ENCODE data around the gene GDPD5. TPM values are rescaled to one million over a fixed set of nuclear protein-coding genes. Genes with fewer than 3 reads are reported as not detected.
A peak's percentile ranks its signal among the peaks of the same experiment; 100 is the strongest.

GDPD5 gene
- total and polyA plus RNA-seq, 12 donors = 4.1 to 110 (median 14.5) TPM

- intact Hi-C loops (cut with DNase I) = no loop called here
- H3K27ac ChIP-seq = peak overlapping the region in 3 of 5 donors; percentile 30 to 67 (median 34)
Observed at GRCh38 chr11:75498556-75499255, 27.0 kb downstream of the GDPD5 start.

DNA sequence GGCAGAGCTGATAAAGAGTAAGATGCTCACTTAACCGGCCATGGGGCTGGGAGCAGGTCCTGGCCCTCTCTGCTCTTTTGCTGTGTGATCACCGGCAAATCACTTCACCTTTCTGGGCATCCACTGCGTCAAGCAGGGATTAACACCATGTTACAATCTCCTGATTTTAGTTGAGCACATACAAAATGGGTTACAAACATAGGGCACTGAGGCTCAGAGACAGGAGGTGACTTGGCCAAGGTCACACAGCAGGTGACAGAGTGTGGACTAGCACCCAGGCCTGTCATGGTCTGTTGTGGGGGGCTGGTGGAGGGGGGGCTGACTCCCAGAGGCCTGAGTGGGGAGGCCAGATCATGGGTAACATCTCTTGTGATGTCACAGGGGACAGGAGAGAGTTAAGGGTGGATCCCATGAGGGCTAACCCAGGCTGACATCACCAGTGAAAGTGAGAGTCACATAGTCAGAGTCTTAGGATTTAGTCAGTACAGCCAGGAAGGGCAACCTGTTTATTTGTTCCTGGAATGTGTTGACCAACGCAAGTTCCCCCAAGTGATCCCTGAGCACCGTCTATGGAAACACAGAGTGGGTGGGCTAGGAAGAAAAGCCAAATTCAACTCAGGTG lies 27.8 kb downstream of the GDPD5 start:
- 75 to 100% (median 86%) methylated on average over 4 to 5 of the region's 5 CpGs for WGBS, 4 donors
- Histone ChIP-seq H3K9me3 (replicated peaks in 1 of 3) (no peaks in the 10 kb centered on the region), H3K4me1 (replicated peaks in 1 of 2) (peaks cover 0 to 3% of the 10 kb centered on the region in 2 donors), H3K4me3 (no peak overlapping the region), H3K27ac (peak overlapping the region in 1 of 5 donors; percentile 67), H3K36me3 (replicated peaks in 1 of 2) (no peaks in the 10 kb centered on the region), H3K27me3 (no peaks in the 10 kb centered on the region)
- no peak for DNase-seq
- TF ChIP-seq, protein P1, sequence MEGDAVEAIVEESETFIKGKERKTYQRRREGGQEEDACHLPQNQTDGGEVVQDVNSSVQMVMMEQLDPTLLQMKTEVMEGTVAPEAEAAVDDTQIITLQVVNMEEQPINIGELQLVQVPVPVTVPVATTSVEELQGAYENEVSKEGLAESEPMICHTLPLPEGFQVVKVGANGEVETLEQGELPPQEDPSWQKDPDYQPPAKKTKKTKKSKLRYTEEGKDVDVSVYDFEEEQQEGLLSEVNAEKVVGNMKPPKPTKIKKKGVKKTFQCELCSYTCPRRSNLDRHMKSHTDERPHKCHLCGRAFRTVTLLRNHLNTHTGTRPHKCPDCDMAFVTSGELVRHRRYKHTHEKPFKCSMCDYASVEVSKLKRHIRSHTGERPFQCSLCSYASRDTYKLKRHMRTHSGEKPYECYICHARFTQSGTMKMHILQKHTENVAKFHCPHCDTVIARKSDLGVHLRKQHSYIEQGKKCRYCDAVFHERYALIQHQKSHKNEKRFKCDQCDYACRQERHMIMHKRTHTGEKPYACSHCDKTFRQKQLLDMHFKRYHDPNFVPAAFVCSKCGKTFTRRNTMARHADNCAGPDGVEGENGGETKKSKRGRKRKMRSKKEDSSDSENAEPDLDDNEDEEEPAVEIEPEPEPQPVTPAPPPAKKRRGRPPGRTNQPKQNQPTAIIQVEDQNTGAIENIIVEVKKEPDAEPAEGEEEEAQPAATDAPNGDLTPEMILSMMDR (IDR thresholded peaks at IDR 0.05) = no peak
- TF ChIP-seq POLR2A (IDR thresholded peaks at IDR 0.05) = no peak
- intact Hi-C loops (cut with DNase I) = no loop called here

More at GRCh38 chr11:75498556-75499255, 27.0 kb downstream of the GDPD5 start:
- no peaks in the 10 kb centered on the region for H3K36me3 ChIP-seq (replicated peaks in 1 of 2)
- H3K4me3 ChIP-seq = no peak overlapping the region
- DNase-seq = no peak
- H3K9me3 ChIP-seq (replicated peaks in 1 of 3) = no peaks in the 10 kb centered on the region
- peaks cover 0 to 3% of the 10 kb centered on the region in 2 donors for H3K4me1 ChIP-seq (replicated peaks in 1 of 2)
- 66 to 80% (median 73%) methylated on average over 3 to 4 of the region's 4 CpGs for WGBS, 4 donors
- no peaks in the 10 kb centered on the region for H3K27me3 ChIP-seq
- no peak for TF ChIP-seq POLR2A (IDR thresholded peaks at IDR 0.05)
- TF ChIP-seq, protein P1 (IDR thresholded peaks at IDR 0.05) = no peak

GRCh38 chr11:75496305-75496752 lies 29.4 kb downstream of the GDPD5 start:
- no peaks in the 10 kb centered on the region for H3K27me3 ChIP-seq
- WGBS, 4 donors = 71 to 85% (median 80%) methylated on average over 6 of the region's 6 CpGs
- no peaks in the 10 kb centered on the region for H3K9me3 ChIP-seq (replicated peaks in 1 of 3)
- no peak overlapping the region for H3K27ac ChIP-seq
- intact Hi-C loops (cut with DNase I) = no loop called here
- H3K4me1 ChIP-seq (replicated peaks in 1 of 2) = peaks cover 0 to 3% of the 10 kb centered on the region in 2 donors
- no peak for TF ChIP-seq POLR2A (IDR thresholded peaks at IDR 0.05)
- TF ChIP-seq, protein P1 (IDR thresholded peaks at IDR 0.05) = no peak
- H3K4me3 ChIP-seq = no peak overlapping the region
- peak in 2 of 7 donors; percentile 25 to 57 for DNase-seq
- H3K36me3 ChIP-seq (replicated peaks in 1 of 2) = no peaks in the 10 kb centered on the region

DNA sequence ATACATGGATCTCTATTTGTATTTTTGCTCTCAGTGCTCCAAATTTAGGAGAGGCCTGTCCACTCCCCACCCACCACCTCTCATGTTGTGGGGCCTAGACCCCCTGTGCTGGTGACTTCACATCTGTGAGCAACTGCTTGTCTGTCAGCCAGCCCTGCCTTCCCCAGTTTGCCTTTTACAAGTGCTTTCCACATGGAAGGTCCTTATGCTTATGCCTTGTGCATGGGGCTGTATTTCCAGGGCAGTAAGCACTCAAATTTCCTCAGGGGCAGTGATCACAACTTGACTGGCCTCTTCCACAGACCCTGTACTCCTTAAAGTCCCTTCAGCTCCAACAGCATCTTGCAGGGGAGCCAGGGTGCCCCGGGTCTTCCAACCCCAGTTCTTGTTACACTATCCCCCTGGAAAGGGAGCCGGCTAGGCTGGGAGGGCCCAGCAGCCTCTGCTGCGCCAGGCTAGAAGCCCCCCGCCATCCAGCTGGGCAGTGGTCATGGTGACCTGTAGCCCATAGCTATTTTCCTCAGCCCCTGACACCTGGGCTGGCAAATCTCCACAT lies 29.9 kb downstream of the GDPD5 start:
- 76 to 83% (median 81%) methylated on average over 4 of the region's 4 CpGs for WGBS, 4 donors
- H3K9me3 ChIP-seq (replicated peaks in 1 of 3) = no peaks in the 10 kb centered on the region
- H3K4me1 ChIP-seq (replicated peaks in 1 of 2) = peaks cover 0 to 3% of the 10 kb centered on the region in 2 donors
- DNase-seq = no peak
- no peak overlapping the region for H3K27ac ChIP-seq
- no peaks in the 10 kb centered on the region for H3K27me3 ChIP-seq
- TF ChIP-seq POLR2A (IDR thresholded peaks at IDR 0.05) = no peak
- TF ChIP-seq, protein P1 (IDR thresholded peaks at IDR 0.05) = no peak
- H3K36me3 ChIP-seq (replicated peaks in 1 of 2) = no peaks in the 10 kb centered on the region
- no peak overlapping the region for H3K4me3 ChIP-seq
- intact Hi-C loops (cut with DNase I) = no loop called here

Measured in adrenal gland (tissue), 12 donors.